DOHH2 (cell line): Measurements from ENCODE around the gene EPB41L4B.

Experiments used
- H3F3A ChIP-seq: fragments of 200-600 bp; sonication (generic), shearing (Covaris generic); 2 replicates; pipeline ENCODE4 v1.6.0; 2016; ENCODE audit warnings: antibody characterized with exemption, mild to moderate bottlenecking; ENCODE audit not compliant: control insufficient read depth, insufficient read depth
- H3K27ac ChIP-seq: fragments of 200-600 bp; sonication (generic); 2 replicates; pipeline ENCODE4 v1.5.1; 2014; ENCODE audit warnings: low read depth, mild to moderate bottlenecking, low read length, moderate library complexity
- H3K27me3 ChIP-seq: fragments of 200-600 bp; sonication (generic); 2 replicates; pipeline ENCODE4 v1.6.1; 2014; ENCODE audit warnings: mild to moderate bottlenecking, low read length, mixed read lengths; ENCODE audit not compliant: control insufficient read depth
- H3K36me3 ChIP-seq: fragments of 200-600 bp; sonication (generic); 2 replicates; pipeline ENCODE4 v1.6.1; 2014; ENCODE audit warnings: mild to moderate bottlenecking, low read length, moderate library complexity, mixed read lengths; ENCODE audit not compliant: control insufficient read depth
- H3K4me1 ChIP-seq: fragments of 200-600 bp; sonication (generic); 2 replicates; pipeline ENCODE4 v1.6.1; 2014; ENCODE audit warnings: mild to moderate bottlenecking, low read length, mixed read lengths; ENCODE audit not compliant: control insufficient read depth
- H3K4me2 ChIP-seq: fragments of 200-600 bp; sonication (generic); 2 replicates; pipeline ENCODE4 v1.6.0; 2014; ENCODE audit warnings: mild to moderate bottlenecking, low read length, moderate library complexity
- H3K4me3 ChIP-seq: fragments of 200-600 bp; sonication (generic); 2 replicates; pipeline ENCODE4 v1.5.1; 2014; ENCODE audit warnings: mild to moderate bottlenecking, low read length, mixed read lengths
- H3K79me2 ChIP-seq: fragments of 200-600 bp; sonication (generic); 2 replicates; pipeline ENCODE4 v1.6.1; 2014; ENCODE audit warnings: mild to moderate bottlenecking, low read length, mixed read lengths; ENCODE audit not compliant: control insufficient read depth
- H3K9me2 ChIP-seq: fragments of 200-600 bp; sonication (generic); replicated peaks from 2 replicates; pipeline ENCODE4 v1.6.1; 2014; ENCODE audit warnings: mild to moderate bottlenecking, low read length, mixed read lengths; ENCODE audit not compliant: control insufficient read depth
- H3K9me3 ChIP-seq: fragments of 200-600 bp; sonication (generic); 2 replicates; pipeline ENCODE4 v1.6.1; 2014; ENCODE audit warnings: antibody characterized with exemption, low read length, mixed read lengths; ENCODE audit not compliant: control insufficient read depth, insufficient read depth
- H4K20me1 ChIP-seq: fragments of 200-600 bp; sonication (generic); 2 replicates; pipeline ENCODE4 v1.6.0; 2014; ENCODE audit warnings: low read depth, mild to moderate bottlenecking, antibody characterized with exemption, low read length, moderate library complexity; ENCODE audit not compliant: control insufficient read depth, insufficient read depth
- EZH2phosphoT487 ChIP-seq: fragments of 200-600 bp; sonication (generic); IDR thresholded peaks from 2 replicates; pipeline ENCODE4 v1.6.1; 2017; ENCODE audit warnings: borderline replicate concordance, mild to moderate bottlenecking, antibody characterized with exemption, low read length, moderate library complexity, mixed read lengths
- TF ChIP-seq, protein P1 (sequence below): fragments of 200-600 bp; sonication (generic); IDR thresholded peaks from one replicate; pipeline ENCODE4 v1.5.1; 2014; ENCODE audit warnings: antibody characterized with exemption, mild to moderate bottlenecking, low read depth, low read length; ENCODE audit not compliant: poor library complexity, severe bottlenecking

EPB41L4B gene

DNA sequence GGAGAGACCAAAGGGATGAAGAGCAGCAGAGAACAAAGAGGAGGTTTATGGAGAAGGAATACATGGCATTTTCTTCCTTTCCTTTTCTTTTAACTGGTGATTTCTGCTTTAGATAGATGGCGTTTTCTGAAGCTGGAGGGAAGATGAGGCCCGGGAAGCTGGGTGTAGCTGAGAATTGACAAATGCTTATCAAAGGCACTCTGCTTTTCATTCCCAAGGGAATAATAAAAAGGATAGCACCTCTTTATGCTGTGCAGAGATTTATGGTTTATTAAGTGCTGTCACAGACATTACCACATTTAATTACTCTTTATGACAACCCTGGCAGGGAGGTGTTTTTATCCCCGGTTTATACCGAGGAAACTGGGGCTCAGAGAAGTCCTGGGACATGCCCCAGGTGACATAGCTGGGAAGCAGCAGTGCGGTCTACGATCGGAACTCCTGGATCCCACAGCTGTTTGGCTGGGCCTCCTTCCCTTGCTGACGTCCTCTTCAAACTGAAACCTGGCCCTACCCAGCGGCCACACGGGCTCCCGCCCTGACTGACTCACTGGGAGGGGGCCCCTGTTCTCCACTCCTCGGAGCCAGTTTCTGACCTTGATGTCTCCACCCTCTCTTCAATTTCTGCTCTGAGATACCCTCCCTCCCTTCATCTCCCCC, 8.2 kb upstream of the EPB41L4B start:
- H4K20me1 ChIP-seq: no peaks in the 10 kb centered on the region
- H3K9me3 ChIP-seq: no peaks in the 10 kb centered on the region
- H3K36me3 ChIP-seq: no peaks in the 10 kb centered on the region
- H3K4me3 ChIP-seq: no peak overlapping the region
- no peak overlapping the region for H3K27ac ChIP-seq
- H3K79me2 ChIP-seq: no peaks in the 10 kb centered on the region
- no peaks in the 10 kb centered on the region for H3K4me1 ChIP-seq
- no peaks in the 10 kb centered on the region for H3K27me3 ChIP-seq
- no peaks in the 10 kb centered on the region for H3K9me2 ChIP-seq
- TF ChIP-seq, protein P1, sequence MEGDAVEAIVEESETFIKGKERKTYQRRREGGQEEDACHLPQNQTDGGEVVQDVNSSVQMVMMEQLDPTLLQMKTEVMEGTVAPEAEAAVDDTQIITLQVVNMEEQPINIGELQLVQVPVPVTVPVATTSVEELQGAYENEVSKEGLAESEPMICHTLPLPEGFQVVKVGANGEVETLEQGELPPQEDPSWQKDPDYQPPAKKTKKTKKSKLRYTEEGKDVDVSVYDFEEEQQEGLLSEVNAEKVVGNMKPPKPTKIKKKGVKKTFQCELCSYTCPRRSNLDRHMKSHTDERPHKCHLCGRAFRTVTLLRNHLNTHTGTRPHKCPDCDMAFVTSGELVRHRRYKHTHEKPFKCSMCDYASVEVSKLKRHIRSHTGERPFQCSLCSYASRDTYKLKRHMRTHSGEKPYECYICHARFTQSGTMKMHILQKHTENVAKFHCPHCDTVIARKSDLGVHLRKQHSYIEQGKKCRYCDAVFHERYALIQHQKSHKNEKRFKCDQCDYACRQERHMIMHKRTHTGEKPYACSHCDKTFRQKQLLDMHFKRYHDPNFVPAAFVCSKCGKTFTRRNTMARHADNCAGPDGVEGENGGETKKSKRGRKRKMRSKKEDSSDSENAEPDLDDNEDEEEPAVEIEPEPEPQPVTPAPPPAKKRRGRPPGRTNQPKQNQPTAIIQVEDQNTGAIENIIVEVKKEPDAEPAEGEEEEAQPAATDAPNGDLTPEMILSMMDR: no peak
- no peak for TF ChIP-seq EZH2phosphoT487
- no peak overlapping the region for H3K4me2 ChIP-seq
- H3F3A ChIP-seq: no peaks in the 10 kb centered on the region

DNA sequence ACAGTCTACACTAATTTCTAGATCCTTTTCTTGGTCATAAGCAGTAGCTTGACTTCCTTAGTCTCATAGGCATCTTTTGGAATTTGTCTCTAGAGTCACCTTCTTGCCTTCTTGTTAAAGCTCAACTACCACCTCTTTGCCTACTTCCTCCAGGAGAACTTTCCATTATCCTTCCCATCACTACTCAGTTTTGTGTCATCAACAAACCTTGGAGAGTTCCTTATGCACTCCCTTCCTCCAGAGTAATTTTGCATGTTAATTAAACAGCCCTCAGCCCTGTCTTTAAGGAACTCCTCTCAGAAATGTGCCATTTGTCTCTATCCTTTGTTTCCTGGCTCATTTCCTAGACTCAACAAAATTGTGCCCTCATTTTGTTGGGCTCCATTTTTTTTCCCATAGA, 4.2 kb upstream of the EPB41L4B start:
- TF ChIP-seq EZH2phosphoT487: no peak
- TF ChIP-seq, protein P1: no peak
- H3K79me2 ChIP-seq: no peaks in the 10 kb centered on the region
- no peaks in the 10 kb centered on the region for H3K9me3 ChIP-seq
- no peak overlapping the region for H3K27ac ChIP-seq
- no peak overlapping the region for H3K4me2 ChIP-seq
- peaks cover 5% of the 10 kb centered on the region for H3K4me1 ChIP-seq
- no peaks in the 10 kb centered on the region for H3K9me2 ChIP-seq
- no peaks in the 10 kb centered on the region for H3K36me3 ChIP-seq
- 0 out of 2 replicates have a peak, but pooled peaks cover 8% of the 10 kb centered on the region for H3K27me3 ChIP-seq
- H3K4me3 ChIP-seq: no peak overlapping the region
- H4K20me1 ChIP-seq: no peaks in the 10 kb centered on the region
- no peaks in the 10 kb centered on the region for H3F3A ChIP-seq

DNA sequence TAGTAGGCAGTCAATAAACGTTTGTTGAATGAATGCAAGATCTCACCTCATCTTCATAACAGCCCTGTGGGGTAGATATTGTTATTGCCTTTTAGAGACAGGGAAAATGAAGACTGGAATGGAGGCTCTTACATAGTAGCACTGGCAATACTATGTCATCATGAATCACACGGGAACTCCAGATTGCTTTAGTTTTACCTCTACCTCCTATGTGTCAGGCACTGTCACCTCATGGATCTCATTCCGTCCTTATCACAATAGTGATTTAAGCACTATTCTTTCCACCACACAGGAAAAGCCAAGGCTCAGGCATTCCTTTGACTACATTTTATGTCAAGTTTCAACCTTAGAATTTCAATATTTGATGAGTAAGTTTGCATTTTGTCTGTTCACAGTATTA, 2.9 kb upstream of the EPB41L4B start:
- no peaks in the 10 kb centered on the region for H3F3A ChIP-seq
- H3K4me1 ChIP-seq: peaks cover 5% of the 10 kb centered on the region
- H3K4me3 ChIP-seq: no peak overlapping the region
- H3K36me3 ChIP-seq: no peaks in the 10 kb centered on the region
- TF ChIP-seq, protein P1: no peak
- no peak for TF ChIP-seq EZH2phosphoT487
- no peaks in the 10 kb centered on the region for H3K9me3 ChIP-seq
- no peaks in the 10 kb centered on the region for H3K79me2 ChIP-seq
- H3K27ac ChIP-seq: no peak overlapping the region
- H3K9me2 ChIP-seq: no peaks in the 10 kb centered on the region
- H3K27me3 ChIP-seq: peaks cover 20% of the 10 kb centered on the region
- H3K4me2 ChIP-seq: no peak overlapping the region
- H4K20me1 ChIP-seq: no peaks in the 10 kb centered on the region
